Adipocyte (in vitro differentiated cells): ENCODE data around the gene HACD2.
A peak's percentile ranks its signal among the peaks of the same experiment; 100 is the strongest.
"Not testable (repeated sequence)": the region's sequence is repeated elsewhere in the genome, so short reads cannot be mapped to it uniquely, and the experiment has no call there.

ENCODE experiments used
- DNase-seq: peaks from one replicate; pipeline ENCODE4 v3.0.0-alpha.2; 2015; ENCODE audit warnings: low read depth
- H3K27me3 ChIP-seq: replicated peaks from 2 replicates; pipeline ENCODE4 v1.7.0; 2013; ENCODE audit warnings: mild to moderate bottlenecking, low read length, moderate library complexity; ENCODE audit not compliant: control insufficient read depth, insufficient read depth
- H3K36me3 ChIP-seq: 2 replicates; pipeline ENCODE4 v1.7.0; 2013; ENCODE audit warnings: low read length, mild to moderate bottlenecking, moderate library complexity; ENCODE audit not compliant: control insufficient read depth, insufficient read depth, severe bottlenecking
- H3K4me1 ChIP-seq: 2 replicates; pipeline ENCODE4 v1.7.0; 2013; ENCODE audit warnings: mild to moderate bottlenecking, low read length, moderate library complexity; ENCODE audit not compliant: control insufficient read depth, insufficient read depth
- H3K4me3 ChIP-seq: 2 replicates; pipeline ENCODE4 v1.7.0; 2013; ENCODE audit warnings: mild to moderate bottlenecking, low read length, moderate library complexity
- H3K9ac ChIP-seq: 2 replicates; pipeline ENCODE4 v1.7.0; 2013; ENCODE audit warnings: mild to moderate bottlenecking, low read length, moderate library complexity
- H3K9me3 ChIP-seq: 2 replicates; pipeline ENCODE4 v1.7.0; 2013; ENCODE audit warnings: mild to moderate bottlenecking, low read length, moderate library complexity; ENCODE audit not compliant: control insufficient read depth

HACD2 gene

DNA sequence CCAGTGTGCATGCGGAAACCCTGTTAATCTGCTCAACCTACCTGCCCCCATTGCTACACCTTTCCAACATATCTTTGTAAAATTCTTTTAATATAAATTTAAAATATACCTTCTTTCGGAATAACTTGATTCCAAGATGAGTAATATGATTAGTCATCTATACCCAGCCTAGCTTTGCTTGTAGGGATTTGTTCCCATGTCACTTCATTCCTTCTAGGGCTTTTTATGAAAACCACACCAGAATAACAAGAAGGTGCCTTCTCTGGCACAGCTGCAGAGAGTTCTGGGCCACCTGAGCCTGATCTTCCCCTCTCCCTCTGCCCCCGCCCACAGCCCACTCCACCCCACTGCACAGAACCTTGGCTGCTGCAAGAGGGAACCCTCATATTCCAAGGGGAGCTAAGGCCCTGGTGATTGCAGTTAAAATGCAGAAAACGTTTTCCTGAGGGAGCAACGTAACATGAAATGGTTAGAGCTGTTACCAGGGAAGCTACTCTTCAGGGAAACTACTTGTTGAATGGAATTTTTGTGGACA is 38.6 kb upstream of the HACD2 start:
- peaks cover 35% of the 10 kb centered on the region for H3K4me1 ChIP-seq
- DNase-seq: no peak
- no peak overlapping the region for H3K4me3 ChIP-seq
- no peaks in the 10 kb centered on the region for H3K27me3 ChIP-seq
- no peak overlapping the region for H3K9ac ChIP-seq
- H3K9me3 ChIP-seq: no peaks in the 10 kb centered on the region
- H3K36me3 ChIP-seq: peaks cover 49% of the 10 kb centered on the region

GRCh38 chr3:123622766-123623165 is 37.9 kb upstream of the HACD2 start:
- Histone ChIP-seq H3K36me3 (peaks cover 49% of the 10 kb centered on the region), H3K27me3 (no peaks in the 10 kb centered on the region), H3K4me3 (no peak overlapping the region), H3K9me3 (no peaks in the 10 kb centered on the region), H3K9ac (no peak overlapping the region), H3K4me1 (peaks cover 42% of the 10 kb centered on the region)
- DNase-seq: no peak

DNA sequence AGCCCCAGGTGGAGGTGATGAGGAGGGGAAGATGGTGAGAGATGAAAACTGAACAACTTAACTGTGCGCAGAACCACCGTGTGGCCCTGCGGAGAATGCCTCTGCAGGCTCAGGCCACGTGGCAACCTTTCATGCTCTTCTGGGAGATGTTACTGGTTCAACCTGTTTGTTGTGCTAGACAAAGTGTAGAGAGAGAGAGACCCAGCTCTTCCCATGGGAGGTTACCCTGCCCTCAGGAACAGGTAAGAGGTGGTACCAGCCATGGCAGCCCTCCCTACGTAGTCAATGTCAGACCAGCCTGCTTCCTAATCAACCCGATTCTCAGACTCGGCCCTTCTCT is 37.0 kb upstream of the HACD2 start:
- Histone ChIP-seq H3K9me3 (no peaks in the 10 kb centered on the region), H3K27me3 (no peaks in the 10 kb centered on the region), H3K36me3 (peaks cover 50% of the 10 kb centered on the region), H3K4me3 (no peak overlapping the region), H3K9ac (peak overlapping the region; percentile 20), H3K4me1 (peaks cover 48% of the 10 kb centered on the region)
- no peak for DNase-seq

GRCh38 chr3:123621186-123621849 is 36.5 kb upstream of the HACD2 start:
- peaks cover 48% of the 10 kb centered on the region for H3K4me1 ChIP-seq
- no peak for DNase-seq

GRCh38 chr3:123620343-123620742 is 35.5 kb upstream of the HACD2 start:
- Histone ChIP-seq H3K4me3 (peak overlapping the region; percentile 48), H3K36me3 (peaks cover 43% of the 10 kb centered on the region), H3K9me3 (no peaks in the 10 kb centered on the region), H3K27me3 (no peaks in the 10 kb centered on the region), H3K9ac (peak overlapping the region; percentile 68), H3K4me1 (peaks cover 48% of the 10 kb centered on the region)
- DNase-seq: no peak

More at GRCh38 chr3:123621186-123621849, 36.5 kb upstream of the HACD2 start:
- Histone ChIP-seq H3K9ac (peak overlapping the region; percentile 68), H3K36me3 (peaks cover 49% of the 10 kb centered on the region), H3K27me3 (no peaks in the 10 kb centered on the region), H3K9me3 (no peaks in the 10 kb centered on the region), H3K4me3 (no peak overlapping the region)

- Histone ChIP-seq H3K4me1 (peaks cover 48% of the 10 kb centered on the region), H3K4me3 (peak overlapping the region; percentile 64), H3K27me3 (no peaks in the 10 kb centered on the region), H3K9me3 (no peaks in the 10 kb centered on the region), H3K9ac (peak overlapping the region; percentile 68), H3K36me3 (peaks cover 40% of the 10 kb centered on the region)
- DNase-seq: peak; percentile 86
Observed at GRCh38 chr3:123618768-123619484, 34.1 kb upstream of the HACD2 start.

GRCh38 chr3:123618076-123618708 is 33.3 kb upstream of the HACD2 start:
- Histone ChIP-seq H3K9ac (peak overlapping the region; percentile 68), H3K27me3 (no peaks in the 10 kb centered on the region), H3K4me3 (peak overlapping the region; percentile 64), H3K9me3 (no peaks in the 10 kb centered on the region), H3K4me1 (peaks cover 44% of the 10 kb centered on the region), H3K36me3 (peaks cover 47% of the 10 kb centered on the region)
- no peak for DNase-seq

DNA sequence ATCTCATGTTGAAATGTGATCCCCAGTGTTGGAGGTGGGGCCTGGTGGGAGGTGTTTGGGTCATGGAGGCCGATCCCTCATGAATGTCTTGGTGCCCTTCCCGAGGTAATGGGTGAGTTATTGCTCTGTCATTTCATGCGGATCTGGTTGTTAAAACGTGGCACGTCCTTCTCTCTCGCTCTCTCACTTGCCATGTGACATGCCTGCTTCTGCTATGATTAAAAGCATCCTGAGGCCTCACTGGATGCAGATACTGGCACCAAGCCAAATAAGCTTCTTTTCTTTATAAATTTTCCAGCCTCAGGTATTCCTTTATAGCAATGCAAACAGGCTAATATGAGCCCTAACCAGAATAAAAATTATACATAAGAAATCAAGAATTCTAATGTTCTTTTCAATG is 31.7 kb upstream of the HACD2 start:
- Histone ChIP-seq H3K36me3 (peaks cover 54% of the 10 kb centered on the region), H3K27me3 (no peaks in the 10 kb centered on the region), H3K9me3 (no peaks in the 10 kb centered on the region), H3K9ac (peak overlapping the region; percentile 6), H3K4me3 (peak overlapping the region; percentile 64), H3K4me1 (peaks cover 36% of the 10 kb centered on the region)
- DNase-seq: no peak

DNA sequence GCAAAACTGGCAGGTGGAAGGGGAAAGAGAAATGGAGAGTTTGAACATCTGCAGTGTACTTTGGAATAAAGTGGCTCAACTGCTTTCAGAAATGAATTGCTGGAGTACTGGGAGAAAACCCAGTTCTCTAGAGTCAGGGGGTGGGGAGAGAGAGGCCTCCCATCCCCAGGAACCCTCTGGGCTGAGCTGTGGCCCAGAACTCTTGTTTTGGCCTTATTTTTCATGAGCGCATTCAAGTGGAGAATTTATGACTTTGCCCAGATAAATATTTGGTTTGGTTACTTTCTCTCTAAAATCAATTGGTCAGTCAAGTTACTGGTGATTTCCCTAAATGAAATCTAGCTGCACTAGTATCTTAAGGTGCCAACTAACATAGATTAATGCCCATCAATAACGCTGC is 28.7 kb upstream of the HACD2 start:
- no peaks in the 10 kb centered on the region for H3K9me3 ChIP-seq
- DNase-seq: no peak

GRCh38 chr3:123611674-123612073 is 26.8 kb upstream of the HACD2 start:
- not testable (repeated sequence) for H3K4me3 ChIP-seq, H3K27me3 ChIP-seq, DNase-seq, H3K4me1 ChIP-seq, H3K9ac ChIP-seq, H3K9me3 ChIP-seq
- H3K36me3 ChIP-seq: peaks cover 50% of the 10 kb centered on the region

More for the DNA sequence above, 28.7 kb upstream of the HACD2 start:
- H3K27me3 ChIP-seq: no peaks in the 10 kb centered on the region
- peaks cover 14% of the 10 kb centered on the region for H3K4me1 ChIP-seq
- H3K4me3 ChIP-seq: no peak overlapping the region
- peaks cover 65% of the 10 kb centered on the region for H3K36me3 ChIP-seq
- H3K9ac ChIP-seq: no peak overlapping the region

GRCh38 chr3:123611082-123611481 is 26.2 kb upstream of the HACD2 start:
- no peak for DNase-seq
- Histone ChIP-seq H3K9me3 (no peaks in the 10 kb centered on the region), H3K9ac (no peak overlapping the region), H3K27me3 (no peaks in the 10 kb centered on the region), H3K36me3 (peaks cover 45% of the 10 kb centered on the region), H3K4me1 (peaks cover 9% of the 10 kb centered on the region), H3K4me3 (no peak overlapping the region)
